A673 (cell line): ENCODE data around the gene FXYD3. TPM values are rescaled to one million over a fixed set of nuclear protein-coding genes. Genes with fewer than 3 reads are reported as not detected.

Experiments used
- BruUV-seq: library from RNA; stranded (reverse); fragments of 400-500 nt; replicated peaks from 2 replicates; lab custom pipeline; 2021; lab: Mats Ljungman, UMichigan
- CTCF ChIA-PET: fragments of 300-600 bp; sonication (Branson Sonifier 250); formaldehyde crosslinking; loops from one replicate; lab custom pipeline; 2022; ENCODE audit warnings: antibody characterized with exemption; lab: Charles Lee
- POLR2A ChIA-PET: fragments of 300-600 bp; sonication (Branson Sonifier 250); formaldehyde crosslinking; loops from one replicate; lab custom pipeline; 2022; ENCODE audit warnings: antibody characterized with exemption; ENCODE audit not compliant: low non-redundant PET; lab: Charles Lee
- DNase-seq: peaks from one replicate; pipeline ENCODE4 v3.0.0-alpha.2; 2015; ENCODE audit warnings: low spot score
- H3K27ac ChIP-seq: fragments of 200-600 bp; sonication (generic); 2 replicates; pipeline ENCODE4 v1.5.1; 2016; ENCODE audit warnings: mixed run types, low read depth, mild to moderate bottlenecking, mixed read lengths, antibody characterized with exemption, low read length; ENCODE audit not compliant: poor library complexity, severe bottlenecking
- H3K27me3 ChIP-seq: fragments of 200-600 bp; sonication (generic); replicated peaks from 2 replicates; pipeline ENCODE4 v1.6.1; 2017; ENCODE audit warnings: mixed run types, low read depth, mild to moderate bottlenecking, mixed read lengths, antibody characterized with exemption, low read length; ENCODE audit not compliant: insufficient read depth, poor library complexity
- H3K36me3 ChIP-seq: fragments of 200-600 bp; sonication (generic); 2 replicates; pipeline ENCODE4 v1.6.1; 2016; ENCODE audit warnings: mixed run types, mild to moderate bottlenecking, mixed read lengths, antibody characterized with exemption, low read length; ENCODE audit not compliant: insufficient read depth, poor library complexity, severe bottlenecking
- H3K4me1 ChIP-seq: fragments of 200-600 bp; sonication (generic); 2 replicates; pipeline ENCODE4 v1.6.1; 2017; ENCODE audit warnings: mixed run types, mild to moderate bottlenecking, mixed read lengths, antibody characterized with exemption, low read length; ENCODE audit not compliant: insufficient read depth, poor library complexity, severe bottlenecking
- H3K4me3 ChIP-seq: fragments of 200-600 bp; sonication (generic); 2 replicates; pipeline ENCODE4 v1.5.1; 2016; ENCODE audit warnings: low read depth, mixed run types, mild to moderate bottlenecking, mixed read lengths, low read length; ENCODE audit not compliant: poor library complexity, severe bottlenecking
- H3K9me3 ChIP-seq: fragments of 200-600 bp; sonication (generic); 2 replicates; pipeline ENCODE4 v1.6.1; 2016; ENCODE audit warnings: mixed run types, low read depth, mild to moderate bottlenecking, mixed read lengths, antibody characterized with exemption, low read length; ENCODE audit not compliant: poor library complexity, severe bottlenecking
- EZH2 ChIP-seq: fragments of 200-600 bp; sonication (generic); IDR thresholded peaks from 2 replicates; pipeline ENCODE4 v1.6.1; 2017; ENCODE audit warnings: borderline replicate concordance, low read depth, mild to moderate bottlenecking, mixed read lengths, antibody characterized with exemption, low read length; ENCODE audit not compliant: poor library complexity, severe bottlenecking
- intact Hi-C: fragments of 100-400 bp; cut with micrococcal nuclease; formaldehyde crosslinking; loops from one replicate; pipeline ENCODE4 v1.10.0; 2022; ENCODE audit not compliant: unreplicated experiment
- total RNA-seq: library from RNA; stranded (reverse); gene quantifications from 2 replicates; pipeline ENCODE4 v1.2.3, GENCODE V29; 2021
- TF ChIP-seq, protein P1 (sequence below): fragments of 300-800, 200-600 bp; sonication (generic); conservative IDR thresholded peaks from 2 replicates; pipeline ENCODE4 v1.5.1; 2017; ENCODE audit warnings: low read depth, mild to moderate bottlenecking, antibody characterized with exemption, low read length, moderate library complexity, mixed read lengths

The FXYD3 gene
- total RNA-seq, 1 experiment from 2014 or later, result not detected

DNA sequence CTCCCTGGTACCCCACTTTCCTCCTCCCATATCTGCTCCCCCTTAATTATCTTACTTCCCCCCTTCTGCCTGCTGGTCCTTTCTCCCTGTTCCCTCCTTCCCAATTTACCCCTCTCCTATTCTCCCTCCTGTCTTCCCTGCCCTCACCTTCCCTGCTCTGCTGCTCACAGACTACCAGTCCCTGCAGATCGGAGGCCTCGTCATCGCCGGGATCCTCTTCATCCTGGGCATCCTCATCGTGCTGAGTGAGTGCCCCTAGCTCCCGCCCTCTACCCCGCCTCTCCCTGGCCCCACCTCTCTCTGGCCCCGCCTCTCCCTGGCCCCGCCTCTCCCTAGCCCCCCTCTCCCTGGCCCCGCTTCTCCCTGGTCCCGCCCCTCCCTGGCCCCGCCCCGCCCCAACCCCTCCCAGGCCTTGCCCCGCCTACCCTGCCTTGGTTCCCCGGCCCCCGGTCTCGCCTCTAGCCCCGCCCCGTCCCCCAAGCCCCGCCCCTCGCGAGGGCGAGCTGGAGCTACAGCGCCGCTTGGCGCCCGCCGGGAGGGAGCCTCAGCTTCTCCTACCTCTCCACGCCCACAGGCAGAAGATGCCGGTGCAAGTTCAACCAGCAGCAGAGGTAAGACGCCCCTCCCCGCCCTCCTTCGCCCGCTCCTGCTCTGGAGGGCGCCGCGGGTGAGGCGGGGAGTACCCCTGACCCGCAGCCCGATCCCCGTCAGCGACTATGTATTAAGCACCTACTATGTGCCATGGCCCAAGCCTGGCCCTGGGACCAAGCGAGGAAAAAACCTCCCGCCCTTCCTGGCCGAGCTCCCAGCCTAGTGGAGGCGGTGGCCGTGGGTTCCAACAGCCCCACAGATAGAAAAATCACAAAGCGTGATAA is 25.6 kb downstream of the FXYD3 start:
- Histone ChIP-seq H3K27me3 (peaks cover 3% of the 10 kb centered on the region), H3K4me3 (no peak overlapping the region), H3K27ac (no peak overlapping the region)

DNA sequence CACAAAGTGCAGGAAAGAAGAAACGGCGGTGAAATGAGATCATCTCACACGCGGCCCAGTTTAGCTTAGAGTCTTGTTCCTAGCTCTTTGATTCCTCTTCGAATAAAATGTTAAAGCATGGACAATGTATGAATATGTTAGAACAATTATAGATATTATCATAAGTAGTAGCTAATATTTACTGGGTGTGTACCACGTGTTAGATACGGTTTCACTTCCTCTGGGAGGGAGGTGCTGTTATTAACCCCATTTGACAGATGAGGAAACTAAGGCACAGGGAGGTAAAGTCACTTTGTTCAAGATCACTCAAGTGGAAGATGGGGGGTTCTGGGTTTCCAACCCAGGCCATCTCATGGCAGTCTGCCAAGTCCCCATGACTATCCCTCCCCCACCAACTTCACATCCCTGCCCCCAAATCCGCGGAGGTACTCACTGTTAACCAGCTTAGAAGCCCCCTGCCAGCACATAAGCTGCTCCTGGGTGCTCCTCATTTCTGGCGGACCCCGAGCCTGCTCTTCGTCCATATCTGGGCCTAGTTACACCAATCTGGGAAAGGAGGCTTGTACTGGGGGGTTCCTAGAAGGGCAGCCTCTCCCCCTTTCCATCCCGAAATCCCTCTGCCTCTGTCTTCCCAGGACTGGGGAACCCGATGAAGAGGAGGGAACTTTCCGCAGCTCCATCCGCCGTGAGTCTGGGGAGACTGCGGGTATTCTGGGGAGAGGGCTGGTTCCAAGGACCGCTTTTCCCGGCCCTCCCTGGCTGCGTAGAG is 26.4 kb downstream of the FXYD3 start:
- TF ChIP-seq EZH2, result no peak
- Histone ChIP-seq H3K27ac (no peak overlapping the region), H3K9me3 (no peaks in the 10 kb centered on the region), H3K36me3 (no peaks in the 10 kb centered on the region), H3K4me1 (peaks cover 27% of the 10 kb centered on the region), H3K4me3 (peak overlapping the region; percentile 34), H3K27me3 (peaks cover 3% of the 10 kb centered on the region)
- DNase-seq, result no peak
- intact Hi-C loops, result no loop called here
- POLR2A ChIA-PET, result interaction anchor here (0.6 kb wide), 3 partner anchors 73 to 130 kb away, joined by 3 to 7 read pairs (median 7); no protein-coding TSS in a partner anchor
- no TSS peak for BruUV-seq
- CTCF ChIA-PET, result interaction anchor here (0.6 to 2.1 kb wide), 6 partner anchors 12 to 210 kb away, joined by 3 to 6 read pairs (median 5); no protein-coding TSS in a partner anchor

More for the DNA sequence above, 25.6 kb downstream of the FXYD3 start:
- peak; percentile 92 for DNase-seq
- Histone ChIP-seq H3K4me1 (peaks cover 27% of the 10 kb centered on the region), H3K9me3 (no peaks in the 10 kb centered on the region), H3K36me3 (no peaks in the 10 kb centered on the region)
- TF ChIP-seq, protein P1, sequence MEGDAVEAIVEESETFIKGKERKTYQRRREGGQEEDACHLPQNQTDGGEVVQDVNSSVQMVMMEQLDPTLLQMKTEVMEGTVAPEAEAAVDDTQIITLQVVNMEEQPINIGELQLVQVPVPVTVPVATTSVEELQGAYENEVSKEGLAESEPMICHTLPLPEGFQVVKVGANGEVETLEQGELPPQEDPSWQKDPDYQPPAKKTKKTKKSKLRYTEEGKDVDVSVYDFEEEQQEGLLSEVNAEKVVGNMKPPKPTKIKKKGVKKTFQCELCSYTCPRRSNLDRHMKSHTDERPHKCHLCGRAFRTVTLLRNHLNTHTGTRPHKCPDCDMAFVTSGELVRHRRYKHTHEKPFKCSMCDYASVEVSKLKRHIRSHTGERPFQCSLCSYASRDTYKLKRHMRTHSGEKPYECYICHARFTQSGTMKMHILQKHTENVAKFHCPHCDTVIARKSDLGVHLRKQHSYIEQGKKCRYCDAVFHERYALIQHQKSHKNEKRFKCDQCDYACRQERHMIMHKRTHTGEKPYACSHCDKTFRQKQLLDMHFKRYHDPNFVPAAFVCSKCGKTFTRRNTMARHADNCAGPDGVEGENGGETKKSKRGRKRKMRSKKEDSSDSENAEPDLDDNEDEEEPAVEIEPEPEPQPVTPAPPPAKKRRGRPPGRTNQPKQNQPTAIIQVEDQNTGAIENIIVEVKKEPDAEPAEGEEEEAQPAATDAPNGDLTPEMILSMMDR, result peak; percentile 59
- TF ChIP-seq EZH2, result no peak
- intact Hi-C loops, result no loop called here
- CTCF ChIA-PET, result interaction anchor here (0.6 to 2.1 kb wide), 8 partner anchors 13 to 211 kb away, joined by 3 to 8 read pairs (median 5); no protein-coding TSS in a partner anchor
- BruUV-seq, result no TSS peak
- POLR2A ChIA-PET, result interaction anchor here (0.6 kb wide), 1 partner anchor 129 kb away, joined by 3 read pairs; no protein-coding TSS in a partner anchor

DNA sequence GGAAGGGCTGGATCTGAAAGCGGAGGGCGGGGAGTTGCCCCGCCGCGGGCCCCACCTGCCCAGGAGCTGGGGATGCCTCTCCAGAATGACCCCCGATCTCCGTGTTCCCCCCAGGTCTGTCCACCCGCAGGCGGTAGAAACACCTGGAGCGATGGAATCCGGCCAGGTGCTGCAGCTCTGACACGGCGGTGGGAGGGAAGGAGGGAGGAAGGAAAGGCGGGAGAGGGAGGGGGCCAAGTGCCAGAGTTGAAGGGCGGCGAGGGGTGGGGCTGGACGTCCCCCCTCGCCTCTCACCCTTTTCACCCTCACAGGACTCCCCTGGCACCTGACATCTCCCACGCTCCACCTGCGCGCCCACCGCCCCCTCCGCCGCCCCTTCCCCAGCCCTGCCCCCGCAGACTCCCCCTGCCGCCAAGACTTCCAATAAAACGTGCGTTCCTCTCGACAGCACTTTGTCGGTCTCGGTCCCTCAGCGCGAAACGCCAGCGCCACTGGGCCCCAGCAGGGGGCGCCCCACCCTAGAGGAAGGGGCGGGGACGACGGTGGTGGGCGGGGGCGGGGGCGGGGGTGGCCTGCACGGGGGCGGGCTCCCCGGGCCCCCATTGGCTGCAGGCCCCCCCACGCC is 27.1 kb downstream of the FXYD3 start:
- peak overlapping the region; percentile 34 for H3K4me3 ChIP-seq
- peak; percentile 64 for DNase-seq
- H3K27me3 ChIP-seq, result peaks cover 3% of the 10 kb centered on the region
- H3K9me3 ChIP-seq, result no peaks in the 10 kb centered on the region
- TF ChIP-seq, protein P1, result peak; percentile 50; the same call in 1 of the 2 replicates
- no peak for TF ChIP-seq EZH2
- no peaks in the 10 kb centered on the region for H3K36me3 ChIP-seq
- H3K4me1 ChIP-seq, result peaks cover 27% of the 10 kb centered on the region
- BruUV-seq, result no TSS peak
- no peak overlapping the region for H3K27ac ChIP-seq
- intact Hi-C loops, result no loop called here
- CTCF ChIA-PET, result interaction anchor here (0.6 to 2.1 kb wide), 4 partner anchors 10 to 182 kb away, joined by 3 to 8 read pairs (median 6); no protein-coding TSS in a partner anchor
- POLR2A ChIA-PET, result interaction anchor here (0.6 kb wide), 1 partner anchor 74 kb away, joined by 7 read pairs; no protein-coding TSS in a partner anchor
